IPS-NIHi7 (cell line): Measurements from ENCODE around the gene PPEF2.
A peak's percentile ranks its signal among the peaks of the same experiment; 100 is the strongest.
"Not testable (repeated sequence)": the region's sequence is repeated elsewhere in the genome, so short reads cannot be mapped to it uniquely, and the experiment has no call there.

Experiments used
- DNase-seq: peaks from one replicate; pipeline ENCODE4 v3.0.0; 2012; ENCODE audit warnings: mixed read lengths; ENCODE audit errors: extremely low spot score

PPEF2 gene

GRCh38 chr4:75902352-75902751 is at the start of gene PPEF2:
Gene PPEF2, minus strand, starts transcription at chr4:75902452. Its CDS starts 6,127 bp downstream, at chr4:75896325.
- DNase-seq: no peak

GRCh38 chr4:75950213-75950815 is 48.1 kb upstream of the PPEF2 start:
- no peak for DNase-seq

- no peak for DNase-seq
Measured at GRCh38 chr4:75948822-75949444, 46.7 kb upstream of the PPEF2 start.

- DNase-seq: peak; percentile 85
Measured at GRCh38 chr4:75940692-75941253, 38.5 kb upstream of the PPEF2 start, which contains the start of gene NAAA. Gene NAAA, minus strand, starts transcription at chr4:75941013. Its CDS starts 64 bp downstream, at chr4:75940949.

- peak; percentile 79 for DNase-seq
Measured at GRCh38 chr4:75939890-75940691, 37.8 kb upstream of the PPEF2 start.

- DNase-seq: no peak
Measured at GRCh38 chr4:75935628-75936027, 33.4 kb upstream of the PPEF2 start.

- DNase-seq: no peak
Measured at GRCh38 chr4:75930152-75930551, 27.9 kb upstream of the PPEF2 start.

- DNase-seq: not testable (repeated sequence)
Measured at GRCh38 chr4:75924916-75925315, 22.7 kb upstream of the PPEF2 start.

GRCh38 chr4:75924309-75924827 is 22.1 kb upstream of the PPEF2 start:
- DNase-seq: no peak

- DNase-seq: no peak
Measured at GRCh38 chr4:75922588-75922987, 20.3 kb upstream of the PPEF2 start.

GRCh38 chr4:75921910-75922309 is 19.7 kb upstream of the PPEF2 start:
- DNase-seq: no peak

GRCh38 chr4:75920327-75920726 is 18.1 kb upstream of the PPEF2 start:
- DNase-seq: no peak

- DNase-seq: no peak
Measured at GRCh38 chr4:75919920-75920319, 17.7 kb upstream of the PPEF2 start.

- DNase-seq: peak; percentile 72
Measured at GRCh38 chr4:75916091-75916661, 13.9 kb upstream of the PPEF2 start.

- DNase-seq: no peak
Measured at GRCh38 chr4:75912968-75913367, 10.7 kb upstream of the PPEF2 start.

GRCh38 chr4:75910831-75911230 is 8.6 kb upstream of the PPEF2 start:
- DNase-seq: not testable (repeated sequence)

- DNase-seq: no peak
Measured at GRCh38 chr4:75909405-75909804, 7.2 kb upstream of the PPEF2 start.

GRCh38 chr4:75908555-75908954 is 6.3 kb upstream of the PPEF2 start:
- no peak for DNase-seq

GRCh38 chr4:75907966-75908365 is 5.7 kb upstream of the PPEF2 start:
- DNase-seq: no peak

- no peak for DNase-seq
Measured at GRCh38 chr4:75904076-75904475, 1.8 kb upstream of the PPEF2 start.

GRCh38 chr4:75898536-75898935 is 3.7 kb downstream of the PPEF2 start:
- no peak for DNase-seq
